DMS53 treated with DMSO at 0.1 percent for 48 hours (cell line): ENCODE results near the gene MIS12.

Experiments
- DNase-seq: peaks from one replicate; lab custom pipeline; 2025; ENCODE audit not compliant: unreplicated experiment; lab: John Stamatoyannopoulos, UW

MIS12 gene

GRCh38 chr17:5532581-5532980 is 46.2 kb downstream of the MIS12 start:
- DNase-seq = no peak

DNA sequence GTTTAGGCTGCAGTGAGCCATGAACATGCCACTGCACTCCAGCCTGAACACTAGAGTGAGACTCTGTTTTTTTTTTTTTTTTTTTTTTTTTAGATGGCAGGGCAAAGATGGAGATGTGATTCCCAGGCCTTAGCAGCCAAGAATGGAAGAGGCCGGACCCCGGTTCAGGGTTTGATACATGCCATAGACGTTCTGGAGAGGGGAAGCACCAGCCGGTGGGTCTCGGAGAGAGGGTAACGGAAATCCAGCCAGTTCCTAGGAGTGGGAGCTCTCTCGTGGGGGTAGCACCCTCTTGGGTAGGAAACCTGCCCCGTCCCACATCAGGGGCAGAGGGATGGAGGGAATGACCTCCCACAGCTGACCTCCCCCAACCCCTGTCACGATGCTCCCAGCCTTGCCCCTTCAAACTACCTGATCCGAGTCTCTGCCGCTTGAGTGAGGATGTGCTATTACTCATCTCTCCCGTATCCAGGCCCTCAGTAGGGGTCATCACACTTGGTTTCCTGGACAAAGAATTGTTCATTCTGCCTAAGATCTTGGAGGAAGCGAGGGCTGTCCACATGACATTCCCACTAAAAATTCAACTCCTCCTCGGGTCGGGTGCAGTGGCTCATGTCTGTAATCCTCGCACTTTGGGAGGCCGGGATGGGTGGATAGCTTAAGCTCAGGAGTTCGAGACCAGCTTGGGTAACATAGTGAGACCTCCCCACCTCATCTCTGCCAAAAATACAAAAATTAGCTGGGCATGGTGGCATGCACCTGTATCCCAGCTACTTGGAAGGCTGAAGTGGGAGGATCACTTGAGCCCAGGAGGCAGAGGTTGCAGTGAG is 47.3 kb downstream of the MIS12 start:
- no peak for DNase-seq

DNA sequence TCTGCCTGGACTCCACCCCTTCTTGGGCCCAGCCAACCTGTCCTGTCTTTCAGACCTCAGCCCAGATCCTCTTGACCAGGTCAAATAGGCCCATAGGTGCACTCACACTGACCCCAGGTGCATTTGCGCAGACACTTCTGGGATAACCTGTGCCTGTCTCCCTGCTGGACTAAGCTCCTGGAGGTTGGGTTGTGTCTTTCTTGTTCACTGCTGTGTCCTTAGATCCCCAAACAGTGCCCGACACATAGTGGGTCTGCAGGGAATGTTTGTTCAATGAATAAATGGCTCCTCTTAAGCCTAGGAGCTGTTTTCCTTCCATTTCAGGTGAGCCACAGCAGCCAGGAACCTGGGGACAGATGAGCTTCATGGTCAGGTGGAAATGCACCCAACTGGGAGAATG is 49.1 kb downstream of the MIS12 start:
- DNase-seq = no peak

DNA sequence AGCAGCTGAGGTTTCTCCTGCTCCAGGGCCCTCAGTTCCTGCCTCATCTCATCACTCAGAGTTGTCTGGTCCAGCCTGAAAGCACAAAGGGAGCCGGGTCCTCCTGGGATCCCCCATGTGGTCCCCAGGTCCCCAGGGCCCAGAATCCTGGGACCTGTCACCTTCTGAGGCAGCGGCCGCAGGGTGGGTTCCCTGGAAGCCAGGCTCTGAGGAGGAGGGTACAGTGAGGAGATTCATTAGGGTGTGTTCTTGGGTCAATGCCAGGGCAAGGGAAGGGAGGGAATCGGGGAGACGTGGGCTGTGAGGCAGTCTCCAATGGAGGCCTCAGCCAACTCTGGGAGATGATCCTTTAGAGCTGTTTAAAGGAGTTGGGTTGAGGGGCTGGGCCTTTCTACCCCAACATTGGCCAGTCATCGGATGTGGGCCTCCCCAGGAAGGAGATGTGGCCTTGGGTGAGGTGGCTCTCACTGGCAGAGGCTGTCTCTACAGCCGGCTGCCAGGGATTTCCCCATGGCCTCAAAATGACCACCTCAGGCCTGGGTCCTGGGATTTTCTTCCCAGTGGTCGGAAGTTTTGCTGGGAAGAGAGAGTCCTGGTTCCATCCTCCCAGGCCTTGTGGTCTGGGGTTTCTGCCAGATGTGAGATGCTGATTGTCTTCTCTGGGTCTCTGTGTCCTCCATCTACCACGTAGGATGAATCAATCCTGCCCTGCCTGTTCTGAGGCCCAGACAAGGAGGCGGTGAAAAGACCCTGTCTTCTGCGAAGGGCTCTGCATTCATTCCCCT is 50.7 kb downstream of the MIS12 start:
- DNase-seq = no peak

- no peak for DNase-seq
Observed at GRCh38 chr17:5539286-5539685, 52.9 kb downstream of the MIS12 start.

- DNase-seq = no peak
Observed at GRCh38 chr17:5540321-5540720, 54.0 kb downstream of the MIS12 start.
